ENCODE measurements around the gene BAHD1.

Gene BAHD1

DNA sequence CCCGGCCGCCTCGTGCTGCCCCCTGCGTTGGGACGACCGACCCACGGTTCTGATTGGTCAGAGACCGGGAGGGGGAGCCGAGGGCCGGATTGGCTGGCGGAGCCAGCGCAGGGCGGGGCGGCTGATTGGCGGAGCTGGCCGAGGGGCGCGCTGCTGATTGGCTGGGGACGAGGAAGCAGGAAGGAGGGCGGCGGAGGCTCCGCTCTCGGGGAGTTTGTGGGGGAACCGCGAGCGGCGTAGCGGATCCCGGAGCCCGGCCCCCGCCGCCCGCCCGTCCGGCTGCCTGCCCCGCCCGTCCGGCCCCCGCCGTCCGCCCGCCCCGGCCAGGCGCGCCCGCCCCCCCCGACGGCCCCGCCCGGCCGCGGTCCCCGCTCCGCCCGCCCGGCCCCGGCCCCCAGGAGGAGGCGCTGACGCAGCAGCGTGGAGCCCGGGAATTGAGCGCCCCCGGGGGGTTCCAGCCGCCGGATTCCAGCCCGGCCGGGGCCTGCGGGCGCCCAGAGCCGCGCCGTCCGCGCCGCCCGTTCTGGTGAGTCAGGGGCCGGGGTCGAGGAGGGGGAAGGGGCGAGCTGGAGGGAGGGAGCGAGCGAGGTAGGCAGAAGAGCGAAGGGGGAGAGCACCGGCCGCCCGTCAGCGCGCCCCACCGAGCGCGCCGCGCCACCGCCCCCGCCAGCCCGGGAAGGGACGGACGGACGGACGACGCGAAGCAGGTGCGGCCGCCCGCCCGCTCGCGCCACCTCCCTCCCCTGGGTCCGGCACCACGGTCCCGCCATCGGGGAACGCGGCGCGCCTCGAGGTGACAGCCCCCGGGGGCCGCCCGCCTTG is at the start of gene BAHD1:
BAHD1 (plus strand) TSS at position 211 of the 822 bp plus-strand sequence. CDS start 17,512 bp downstream, outside the sequence.
- peak; percentile 97 for DNase-seq (ENCODE audit: low spot score)

GRCh38 chr15:40392986-40393948 is 47.5 kb upstream of the BAHD1 start:
- no peak for DNase-seq (ENCODE audit: low spot score)

DNA sequence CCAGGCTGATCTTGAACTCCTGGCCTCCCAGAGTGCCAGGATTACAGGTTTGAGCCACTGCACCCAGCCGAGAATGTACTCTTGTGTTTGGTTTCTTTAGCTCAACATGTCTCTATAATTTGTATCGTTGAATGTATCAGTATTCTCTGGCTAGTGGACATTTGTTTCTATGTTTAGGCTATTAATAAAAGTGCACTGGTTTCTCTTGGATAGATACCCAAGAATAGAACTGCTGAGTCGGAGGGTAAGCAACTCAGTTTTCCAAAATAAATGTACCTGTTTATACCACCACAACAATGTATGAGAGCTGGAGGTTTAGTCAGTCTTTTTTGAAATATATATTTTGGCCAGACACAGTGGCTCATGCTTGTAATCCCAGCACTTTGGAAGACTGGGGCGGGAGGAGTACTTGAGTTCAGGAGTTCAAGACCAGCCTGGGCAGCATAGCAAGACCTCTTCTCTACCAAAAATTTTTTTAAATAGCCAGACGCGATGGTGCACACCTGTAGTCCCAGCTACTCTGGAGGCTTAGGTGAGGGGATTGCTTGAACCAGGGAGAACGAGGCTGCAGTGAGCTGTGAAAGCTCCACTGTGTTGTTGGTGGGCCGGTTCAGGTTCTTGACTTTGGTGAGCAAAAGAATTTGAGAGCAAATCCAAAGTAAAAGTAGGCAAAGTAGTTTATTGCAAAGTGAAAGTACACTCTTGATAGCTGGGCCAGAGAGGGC is 42.9 kb upstream of the BAHD1 start:
- DNase-seq (ENCODE audit: low spot score): no peak

- peak; percentile 84 for DNase-seq (ENCODE audit: low spot score)
Observed at GRCh38 chr15:40398413-40398873, 42.3 kb upstream of the BAHD1 start.

GRCh38 chr15:40399370-40399769 is 41.4 kb upstream of the BAHD1 start:
- DNase-seq (ENCODE audit: low spot score): no peak

DNA sequence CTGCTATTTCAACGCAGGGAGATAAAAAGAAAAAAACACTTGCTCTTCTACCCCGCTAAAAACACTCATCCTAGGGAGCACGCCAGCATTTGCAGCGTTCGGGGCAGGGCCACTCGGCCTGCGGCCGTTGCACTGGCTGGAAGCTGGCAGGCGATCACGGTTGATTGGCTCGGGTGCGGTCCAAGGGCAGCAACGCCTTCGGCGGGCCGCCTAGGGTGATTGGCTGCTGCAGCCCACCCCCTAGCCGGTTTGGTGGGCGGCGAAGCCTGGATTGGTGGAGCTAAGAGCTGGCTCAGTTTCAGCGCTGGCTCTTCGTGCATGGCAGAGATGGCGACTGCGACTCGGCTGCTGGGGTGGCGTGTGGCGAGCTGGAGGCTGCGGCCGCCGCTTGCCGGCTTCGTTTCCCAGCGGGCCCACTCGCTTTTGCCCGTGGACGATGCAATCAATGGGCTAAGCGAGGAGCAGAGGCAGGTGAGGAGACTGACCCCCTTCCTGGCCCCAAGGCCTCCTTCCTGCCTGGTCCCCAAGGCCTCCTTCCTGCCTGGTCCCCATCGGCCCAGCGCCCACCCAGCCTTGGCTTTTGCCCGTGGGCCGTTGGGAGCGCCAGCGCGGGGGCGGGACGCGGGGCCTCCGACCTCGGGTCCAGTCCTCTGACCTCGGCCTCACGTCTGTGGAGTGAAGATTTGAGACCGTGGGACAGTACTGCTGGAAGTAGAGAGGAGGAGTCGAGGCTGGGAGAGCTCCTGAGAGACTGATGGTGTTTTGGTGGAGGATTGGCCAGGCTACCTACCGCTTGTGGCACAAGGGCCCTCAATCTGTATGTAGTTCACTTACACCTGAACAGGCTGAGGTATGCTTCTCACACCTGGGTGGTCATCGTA is 35.0 kb upstream of the BAHD1 start, which contains the start of gene IVD:
IVD (plus strand) TSS at position 295 of the 881 bp plus-strand sequence; CDS start at position 328, 33 bp downstream.
- peak; percentile 99 for DNase-seq (ENCODE audit: low spot score)

GRCh38 chr15:40407330-40407990 is 33.3 kb upstream of the BAHD1 start:
- no peak for DNase-seq (ENCODE audit: low spot score)

DNA sequence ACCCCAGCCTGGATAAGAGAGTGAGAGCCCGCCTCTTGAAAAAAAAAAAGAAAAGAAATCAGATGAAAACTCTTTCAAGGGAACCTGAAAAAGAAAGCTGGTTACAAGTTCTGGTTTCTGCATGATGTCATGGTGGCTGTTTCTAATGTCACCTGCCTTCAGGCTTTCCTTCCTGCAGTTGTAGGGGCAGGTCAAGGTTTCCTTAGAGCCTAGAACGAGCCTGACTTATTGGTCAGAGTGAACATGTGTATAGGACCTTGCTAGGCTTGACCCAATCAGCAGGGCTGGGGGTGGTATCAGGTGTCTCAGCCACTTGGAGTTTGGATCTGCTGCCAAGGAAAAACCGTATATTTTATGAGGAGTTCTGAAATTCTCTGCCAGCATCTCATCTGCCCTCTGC is 31.4 kb upstream of the BAHD1 start:
- DNase-seq (ENCODE audit: low spot score): no peak

- DNase-seq (ENCODE audit: low spot score): no peak
Observed at GRCh38 chr15:40410476-40410875, 30.3 kb upstream of the BAHD1 start.

- DNase-seq (ENCODE audit: low spot score): no peak
Observed at GRCh38 chr15:40412095-40412759, 28.5 kb upstream of the BAHD1 start.

GRCh38 chr15:40413036-40413435 is 27.7 kb upstream of the BAHD1 start:
- no peak for DNase-seq (ENCODE audit: low spot score)

DNA sequence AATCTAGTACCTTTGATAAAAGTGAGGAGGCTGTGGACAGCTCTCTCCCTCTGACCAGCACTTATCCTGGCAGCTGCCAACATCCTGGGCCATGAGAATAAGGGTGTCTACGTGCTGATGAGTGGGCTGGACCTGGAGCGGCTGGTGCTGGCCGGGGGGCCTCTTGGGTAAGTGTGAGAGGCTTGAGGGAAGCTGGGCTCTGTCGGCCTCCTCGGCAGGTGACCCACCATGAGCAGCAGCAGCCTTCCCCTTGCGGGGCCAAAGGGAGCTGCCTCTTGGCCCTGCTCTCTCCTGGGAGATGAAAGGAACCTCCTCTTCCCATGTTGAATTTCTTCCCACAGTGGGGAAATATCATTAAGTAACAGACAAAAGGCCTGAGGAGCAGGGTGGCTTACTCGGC is 25.9 kb upstream of the BAHD1 start:
- DNase-seq (ENCODE audit: low spot score): no peak

DNA sequence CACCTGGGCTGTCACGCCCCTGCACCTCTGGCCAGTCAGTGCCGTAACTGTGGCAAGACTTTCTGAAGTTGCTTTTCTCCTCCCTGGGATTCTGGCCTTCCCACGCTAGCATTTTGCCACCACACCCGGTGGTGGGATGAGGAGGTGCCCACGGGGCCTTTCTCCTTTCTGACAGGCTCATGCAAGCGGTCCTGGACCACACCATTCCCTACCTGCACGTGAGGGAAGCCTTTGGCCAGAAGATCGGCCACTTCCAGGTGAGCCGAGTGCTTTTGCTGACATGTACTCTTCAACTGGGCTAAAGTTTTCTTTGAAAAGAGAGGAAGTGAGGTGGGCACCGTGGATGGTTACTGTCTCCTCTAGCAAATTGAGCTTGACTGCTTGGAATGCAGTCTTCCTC is 25.5 kb upstream of the BAHD1 start:
- no peak for DNase-seq (ENCODE audit: low spot score)

DNA sequence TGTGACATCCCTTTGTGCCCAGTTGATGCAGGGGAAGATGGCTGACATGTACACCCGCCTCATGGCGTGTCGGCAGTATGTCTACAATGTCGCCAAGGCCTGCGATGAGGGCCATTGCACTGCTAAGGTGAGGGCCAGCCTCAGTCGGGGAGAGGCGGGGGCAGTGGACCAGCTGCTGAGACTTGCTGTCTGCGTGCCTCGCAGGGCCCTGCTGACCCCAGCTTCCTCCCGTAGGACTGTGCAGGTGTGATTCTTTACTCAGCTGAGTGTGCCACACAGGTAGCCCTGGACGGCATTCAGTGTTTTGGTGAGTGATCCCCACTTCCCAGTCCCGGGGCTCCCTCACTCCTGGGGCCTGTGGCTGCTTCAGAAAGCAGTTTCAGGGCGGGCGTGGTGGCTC is 24.7 kb upstream of the BAHD1 start:
- no peak for DNase-seq (ENCODE audit: low spot score)

GRCh38 chr15:40418126-40418525 is 22.6 kb upstream of the BAHD1 start:
- DNase-seq (ENCODE audit: low spot score): no peak

- DNase-seq (ENCODE audit: low spot score): no peak
Observed at GRCh38 chr15:40420071-40420713, 20.6 kb upstream of the BAHD1 start.

- DNase-seq (ENCODE audit: low spot score): no peak
Observed at GRCh38 chr15:40420793-40421192, 20.0 kb upstream of the BAHD1 start.

DNA sequence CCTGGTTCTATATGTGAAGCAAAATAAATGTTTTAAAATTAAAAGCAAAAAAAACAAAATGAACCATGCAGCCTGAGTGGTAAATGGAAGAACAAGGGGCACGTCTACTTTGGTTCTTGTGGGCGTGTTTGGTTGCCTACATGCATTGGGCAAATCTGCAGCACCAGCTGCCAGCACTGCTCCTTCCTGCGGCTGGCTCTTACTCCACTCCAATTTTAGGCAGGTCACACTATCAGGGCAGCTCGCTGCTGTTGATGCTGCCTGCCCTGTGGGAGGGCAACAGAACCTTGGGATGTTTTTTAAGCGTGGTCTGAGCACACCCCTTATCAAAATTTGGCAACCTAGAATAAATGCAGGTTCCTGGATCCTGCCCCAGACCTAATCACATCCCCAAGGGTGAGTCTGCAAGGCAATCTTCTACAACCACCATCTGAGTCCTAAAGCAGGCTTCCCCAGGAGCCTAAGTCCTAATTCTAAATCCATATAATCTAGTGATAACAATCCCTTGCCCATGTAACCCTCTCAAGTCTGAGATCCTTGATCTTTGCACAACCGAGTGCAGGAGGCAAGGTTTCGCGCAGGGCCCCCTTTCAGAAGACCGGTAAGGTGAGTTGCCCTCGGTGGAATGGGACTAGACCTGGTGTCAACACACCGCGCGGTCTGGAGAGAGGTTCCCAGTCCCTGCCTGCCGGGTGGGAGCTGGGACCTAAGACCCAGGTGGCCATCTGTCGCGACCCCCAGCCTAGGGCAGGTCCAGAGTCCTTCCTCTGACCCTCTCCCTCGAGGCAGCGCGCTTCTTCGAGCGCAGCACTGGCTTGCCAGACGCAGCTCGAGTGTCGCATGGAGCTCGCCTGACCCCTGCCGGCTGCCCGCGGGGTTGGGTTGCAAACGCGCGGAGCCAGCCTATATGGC is 19.3 kb upstream of the BAHD1 start:
- DNase-seq (ENCODE audit: low spot score): peak; percentile 85

Measured in Ammon's horn (tissue), 1 donor.